Transverse colon (tissue), 4 donors: ENCODE data around the gene GLP1R. TPM values are rescaled to one million over a fixed set of nuclear protein-coding genes. Genes with fewer than 3 reads are reported as not detected.

Source experiments
- DNase-seq: peaks from one replicate; pipeline ENCODE4 v3.0.0-alpha.2; 2019
- H3K27ac ChIP-seq, 4 donors: fragments of 200-600 bp; sonication (generic); 2 replicates each; pipeline ENCODE4 v1.5.1; 2016 to 2018; ENCODE audit warnings: inconsistent platforms in 4 of 4
- H3K27me3 ChIP-seq: fragments of 200-600 bp; sonication (generic); 2 replicates; pipeline ENCODE4 v1.5.1; 2017; ENCODE audit warnings: inconsistent platforms
- H3K36me3 ChIP-seq, 4 donors: fragments of 200-600 bp; sonication (generic); 2 replicates each; pipeline ENCODE4 v1.5.1; 2017 to 2019; ENCODE audit warnings: inconsistent platforms in 4 of 4
- H3K4me1 ChIP-seq, 4 donors: fragments of 200-600 bp; sonication (generic); 2 replicates each; pipeline ENCODE4 v1.5.1; 2017 to 2020; ENCODE audit warnings: inconsistent platforms in 4 of 4
- H3K4me3 ChIP-seq, 4 donors: fragments of 200-600 bp; sonication (generic); 1 replicate in 1 of 4; 2 replicates in 3 of 4; pipeline versions ENCODE4 v1.5.1 to v1.6.1; 2017 to 2019; ENCODE audit warnings: inconsistent platforms in 4 of 4
- H3K9me3 ChIP-seq, 2 donors: fragments of 200-600 bp; sonication (generic); 2 replicates each; pipeline ENCODE4 v1.5.1; 2017 to 2019; ENCODE audit warnings: inconsistent platforms in 2 of 2
- EP300 ChIP-seq: sonication (generic); formaldehyde crosslinking; IDR thresholded peaks from one replicate; pipeline ENCODE4 v1.6.1; 2017; ENCODE audit warnings: antibody characterized with exemption, low read depth
- POLR2A ChIP-seq: fragments of 450-650 bp; IDR thresholded peaks from one replicate; pipeline ENCODE4 v1.6.1; 2016; ENCODE audit warnings: antibody characterized with exemption, mild to moderate bottlenecking, moderate library complexity
- POLR2AphosphoS5 ChIP-seq, 3 donors: sonication (generic); formaldehyde crosslinking; IDR thresholded peaks; one replicate each; pipeline ENCODE4 v1.6.1; 2016; ENCODE audit warnings: antibody characterized with exemption in 3 of 3
- WGBS, 2 donors: methylation state at CpG; one replicate each; pipeline ENCODE4 v1.1.5; 2018; ENCODE audit warnings: low coverage in 1 of 2; 5-methylcytosine and 5-hydroxymethylcytosine counted together
- in situ Hi-C, 4 donors: fragments of 200-750 bp; cut with MboI; loops; one replicate each; pipeline versions ENCODE4 v1.15.0 to v1.15.1; 2017; ENCODE audit warnings: low sequenced_read_pairs in 3 of 4, low pct_ligation_motif_present in 1 of 4, low pct_unique_long_range_greater_than_20kb in 1 of 4
- intact Hi-C: fragments of 100-400 bp; cut with DNase I; formaldehyde crosslinking; loops from one replicate; pipeline ENCODE4 v1.15.1; 2023; ENCODE audit warnings: low total_unique reads
- total RNA-seq, 4 donors: library from RNA; depleted of rRNA; stranded (reverse); fragments of >200 nt; gene quantifications; one replicate each; pipeline ENCODE4 v1.1.0, GENCODE V29; 2016
- TF ChIP-seq, protein P1 (sequence below), 5 experiments: fragments of 200-600 bp in 3 of 5; fragments of 450-650 bp in 2 of 5; sonication (generic) in 3 of 5; IDR thresholded peaks; 1 replicate in 2 of 5; 2 replicates in 3 of 5; pipeline ENCODE4 v1.5.1; 2016 to 2017; ENCODE audit warnings: antibody characterized with exemption in 5 of 5, inconsistent platforms in 3 of 5, mild to moderate bottlenecking in 2 of 5, moderate library complexity in 1 of 5

Gene GLP1R
- total RNA-seq, 4 donors from 2014 or later, result not detected

DNA sequence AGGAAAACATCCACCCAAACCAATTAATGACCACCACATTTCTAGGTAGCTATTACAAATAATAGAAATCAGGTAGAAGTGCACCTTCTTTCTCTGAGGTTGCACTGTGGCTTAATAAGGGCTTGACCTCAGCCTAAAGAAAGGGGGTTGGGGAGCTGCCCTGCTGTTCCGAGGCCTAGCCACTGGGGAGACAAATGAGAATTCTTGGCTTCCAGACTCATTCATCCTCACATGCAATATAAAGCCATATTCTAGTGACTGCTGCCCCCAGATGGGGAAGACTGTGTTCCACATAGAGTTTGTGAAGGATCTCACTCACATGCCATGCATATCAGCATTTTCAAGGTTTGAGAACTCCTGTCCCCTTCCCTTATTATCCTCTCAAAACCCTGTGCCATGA, 43.5 kb downstream of the GLP1R start:
- in situ Hi-C loops (no loop called here), intact Hi-C loops (no loop called here)
- Histone ChIP-seq H3K27me3 (peaks cover 9% of the 10 kb centered on the region), H3K4me3 (no peak overlapping the region), H3K36me3 (no peaks in the 10 kb centered on the region), H3K4me1 (peaks cover 0 to 4% (median 0%) of the 10 kb centered on the region in 4 donors), H3K27ac (no peak overlapping the region), H3K9me3 (no peaks in the 10 kb centered on the region)
- WGBS, 2 donors, result 85% methylated on average over 1 of the region's 1 CpG; no CpG with 5 or more reads in 1 of the 2 donors
- DNase-seq, result no peak
- TF ChIP-seq, protein P1, sequence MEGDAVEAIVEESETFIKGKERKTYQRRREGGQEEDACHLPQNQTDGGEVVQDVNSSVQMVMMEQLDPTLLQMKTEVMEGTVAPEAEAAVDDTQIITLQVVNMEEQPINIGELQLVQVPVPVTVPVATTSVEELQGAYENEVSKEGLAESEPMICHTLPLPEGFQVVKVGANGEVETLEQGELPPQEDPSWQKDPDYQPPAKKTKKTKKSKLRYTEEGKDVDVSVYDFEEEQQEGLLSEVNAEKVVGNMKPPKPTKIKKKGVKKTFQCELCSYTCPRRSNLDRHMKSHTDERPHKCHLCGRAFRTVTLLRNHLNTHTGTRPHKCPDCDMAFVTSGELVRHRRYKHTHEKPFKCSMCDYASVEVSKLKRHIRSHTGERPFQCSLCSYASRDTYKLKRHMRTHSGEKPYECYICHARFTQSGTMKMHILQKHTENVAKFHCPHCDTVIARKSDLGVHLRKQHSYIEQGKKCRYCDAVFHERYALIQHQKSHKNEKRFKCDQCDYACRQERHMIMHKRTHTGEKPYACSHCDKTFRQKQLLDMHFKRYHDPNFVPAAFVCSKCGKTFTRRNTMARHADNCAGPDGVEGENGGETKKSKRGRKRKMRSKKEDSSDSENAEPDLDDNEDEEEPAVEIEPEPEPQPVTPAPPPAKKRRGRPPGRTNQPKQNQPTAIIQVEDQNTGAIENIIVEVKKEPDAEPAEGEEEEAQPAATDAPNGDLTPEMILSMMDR (IDR thresholded peaks at IDR 0.05), result no peak
- TF ChIP-seq POLR2AphosphoS5 (IDR thresholded peaks at IDR 0.05) (no peak), POLR2A (no peak), EP300 (no peak)

DNA sequence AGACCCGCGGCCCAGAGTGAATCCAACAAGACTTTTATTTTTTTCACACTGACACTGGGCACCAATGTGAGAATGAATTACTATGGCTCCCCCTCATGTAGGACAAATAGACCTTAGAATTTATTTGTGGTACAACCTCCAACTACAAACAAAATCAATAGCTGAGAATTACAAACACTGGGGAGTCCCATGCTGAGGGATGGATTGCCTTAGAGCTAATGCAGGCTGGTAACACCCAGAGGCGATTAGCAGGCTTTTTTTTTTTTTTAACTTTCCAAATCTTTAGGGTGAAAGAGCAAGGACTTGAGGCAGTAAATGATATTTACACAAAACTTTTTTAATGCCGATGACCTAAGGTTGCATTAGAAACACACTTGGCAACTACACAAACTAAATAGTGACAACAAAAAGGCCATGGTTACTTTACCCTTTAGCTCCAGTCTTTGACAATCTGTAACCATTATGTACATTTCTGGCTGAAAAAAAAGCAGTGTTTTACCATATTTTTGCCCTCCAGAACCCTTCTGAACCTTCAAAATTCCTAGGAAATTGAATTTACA, 44.6 kb downstream of the GLP1R start:
- peaks cover 9% of the 10 kb centered on the region for H3K27me3 ChIP-seq
- in situ Hi-C loops, result no loop called here
- no peak for DNase-seq
- H3K4me3 ChIP-seq, result no peak overlapping the region
- no peak for TF ChIP-seq EP300
- TF ChIP-seq POLR2A, result no peak
- TF ChIP-seq POLR2AphosphoS5 (IDR thresholded peaks at IDR 0.05), result no peak
- TF ChIP-seq, protein P1 (IDR thresholded peaks at IDR 0.05), result no peak
- no peaks in the 10 kb centered on the region for H3K9me3 ChIP-seq
- H3K4me1 ChIP-seq, result peaks cover 0 to 4% (median 0%) of the 10 kb centered on the region in 4 donors
- H3K36me3 ChIP-seq, result no peaks in the 10 kb centered on the region
- H3K27ac ChIP-seq, result no peak overlapping the region
- intact Hi-C loops, result no loop called here
- 69 to 78% methylated on average over 4 of the region's 4 CpGs for WGBS, 2 donors

DNA sequence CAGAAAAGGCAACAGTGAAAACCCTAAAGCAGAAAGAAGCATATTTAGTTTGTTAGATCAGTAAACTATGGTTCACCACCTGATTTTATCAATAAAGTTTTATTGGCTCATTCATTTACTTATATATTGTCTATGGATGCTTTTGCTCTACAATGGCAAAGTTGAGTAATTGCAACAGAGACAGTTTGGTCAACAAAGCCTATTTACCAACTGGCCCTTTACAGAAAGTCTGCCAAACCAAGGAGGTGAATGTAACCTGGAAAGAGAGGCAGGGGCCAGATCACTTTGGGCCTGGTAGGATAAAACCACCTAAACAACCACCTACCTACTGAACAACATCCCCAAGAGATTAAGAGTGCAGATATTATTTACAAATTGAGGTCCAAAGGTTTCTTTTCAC, 47.0 kb downstream of the GLP1R start:
- Histone ChIP-seq H3K4me1 (no peaks in the 10 kb centered on the region), H3K27ac (no peak overlapping the region), H3K27me3 (peaks cover 4% of the 10 kb centered on the region), H3K4me3 (no peak overlapping the region), H3K36me3 (no peaks in the 10 kb centered on the region), H3K9me3 (no peaks in the 10 kb centered on the region)
- TF ChIP-seq POLR2A, result no peak
- no peak for TF ChIP-seq POLR2AphosphoS5 (IDR thresholded peaks at IDR 0.05)
- TF ChIP-seq, protein P1 (IDR thresholded peaks at IDR 0.05), result no peak
- TF ChIP-seq EP300, result no peak
- in situ Hi-C loops, result no loop called here
- no peak for DNase-seq
- intact Hi-C loops, result no loop called here

DNA sequence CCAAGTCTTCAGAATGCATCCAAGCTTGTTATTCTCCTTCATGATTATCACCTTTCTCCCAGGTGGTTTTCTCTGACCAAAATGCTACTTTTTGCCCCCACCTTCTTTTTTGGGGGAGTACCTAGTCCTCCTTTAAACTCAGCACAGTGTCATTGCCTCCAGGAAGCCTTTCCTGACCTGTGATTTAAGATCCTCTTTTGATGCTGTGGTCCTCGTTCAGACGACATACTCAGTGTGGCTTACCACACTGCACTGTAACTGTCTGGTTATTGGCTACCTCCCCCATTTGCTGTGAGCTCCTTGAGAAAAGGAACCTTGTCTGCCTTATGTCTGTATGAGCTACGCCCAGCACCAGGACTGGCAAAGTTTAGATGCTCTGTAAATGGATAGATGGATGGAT, 51.8 kb downstream of the GLP1R start:
- no peaks in the 10 kb centered on the region for H3K27me3 ChIP-seq
- no peaks in the 10 kb centered on the region for H3K4me1 ChIP-seq
- H3K9me3 ChIP-seq, result no peaks in the 10 kb centered on the region
- intact Hi-C loops (no loop called here), in situ Hi-C loops (no loop called here)
- H3K4me3 ChIP-seq, result no peak overlapping the region
- no peaks in the 10 kb centered on the region for H3K36me3 ChIP-seq
- no peak for DNase-seq
- no peak overlapping the region for H3K27ac ChIP-seq
- WGBS, 2 donors, result 69 to 88% methylated on average over 2 to 3 of the region's 3 CpGs
- TF ChIP-seq EP300, result no peak
- TF ChIP-seq, protein P1 (IDR thresholded peaks at IDR 0.05), result no peak
- no peak for TF ChIP-seq POLR2AphosphoS5 (IDR thresholded peaks at IDR 0.05)
- TF ChIP-seq POLR2A, result no peak
